Right hindlimb (tissue), 1 donor: Measurements from ENCODE around the gene AGAP3.

Experiments
- DNase-seq: peaks from one replicate; pipeline ENCODE4 v3.0.0-alpha.2; 2018

The AGAP3 gene

DNA sequence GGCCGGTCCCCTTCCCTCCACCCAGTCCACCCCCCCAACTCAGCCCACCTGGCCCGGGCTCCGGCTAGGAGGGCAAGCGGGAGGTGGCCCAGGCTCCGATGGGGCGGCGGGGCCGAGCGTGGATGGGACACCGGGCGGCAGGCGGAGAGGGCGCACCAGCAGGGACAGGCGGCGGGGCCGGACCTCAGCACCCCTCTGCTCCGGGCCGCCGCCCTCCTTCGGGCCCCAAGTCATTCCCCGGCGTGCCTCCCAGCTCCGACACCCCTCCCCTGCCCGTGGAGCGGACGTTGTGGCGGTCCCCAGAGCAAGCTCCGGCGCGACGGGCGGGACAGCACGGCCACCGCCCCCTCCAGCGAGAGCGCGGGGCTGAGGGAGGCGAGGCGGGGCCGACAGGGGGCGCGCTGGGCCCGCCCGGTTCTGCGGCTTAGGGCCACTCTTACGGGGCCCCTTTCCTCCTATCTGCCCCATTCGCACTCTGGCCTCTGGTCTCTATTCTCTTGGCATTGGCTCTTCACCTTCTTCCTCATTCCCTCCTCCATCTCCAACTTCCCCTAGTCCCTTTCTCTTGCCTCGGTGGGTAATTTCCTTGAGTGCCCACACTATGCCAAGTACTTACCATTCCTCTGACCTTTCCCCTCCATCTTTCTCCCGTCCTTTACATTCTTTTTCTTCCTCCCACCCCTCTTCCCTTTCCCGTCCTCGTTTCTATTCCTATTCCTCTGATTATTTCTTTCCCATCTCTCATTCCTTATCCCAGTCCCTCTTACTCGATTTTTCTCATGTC is 81.9 kb downstream of the AGAP3 start:
- peak; percentile 48 for DNase-seq

DNA sequence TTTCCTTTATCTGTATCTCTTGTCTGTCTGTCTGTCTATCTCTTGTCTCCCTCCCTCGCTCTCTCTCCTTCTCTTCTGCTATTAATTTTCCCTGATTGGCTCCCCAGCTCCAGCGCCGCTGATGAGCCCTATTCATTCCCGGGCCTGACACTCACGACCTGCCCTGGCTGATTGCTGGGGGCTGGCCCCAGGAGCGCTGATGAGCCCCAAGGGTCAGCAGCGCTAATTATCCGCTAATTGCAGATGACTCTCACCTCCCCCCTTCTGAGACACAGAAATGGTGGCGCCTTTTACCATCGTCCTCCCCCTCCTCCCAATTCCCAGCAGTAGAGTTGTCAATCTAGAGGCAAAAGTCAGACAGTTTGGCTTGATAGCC is 82.5 kb downstream of the AGAP3 start:
- no peak for DNase-seq

DNA sequence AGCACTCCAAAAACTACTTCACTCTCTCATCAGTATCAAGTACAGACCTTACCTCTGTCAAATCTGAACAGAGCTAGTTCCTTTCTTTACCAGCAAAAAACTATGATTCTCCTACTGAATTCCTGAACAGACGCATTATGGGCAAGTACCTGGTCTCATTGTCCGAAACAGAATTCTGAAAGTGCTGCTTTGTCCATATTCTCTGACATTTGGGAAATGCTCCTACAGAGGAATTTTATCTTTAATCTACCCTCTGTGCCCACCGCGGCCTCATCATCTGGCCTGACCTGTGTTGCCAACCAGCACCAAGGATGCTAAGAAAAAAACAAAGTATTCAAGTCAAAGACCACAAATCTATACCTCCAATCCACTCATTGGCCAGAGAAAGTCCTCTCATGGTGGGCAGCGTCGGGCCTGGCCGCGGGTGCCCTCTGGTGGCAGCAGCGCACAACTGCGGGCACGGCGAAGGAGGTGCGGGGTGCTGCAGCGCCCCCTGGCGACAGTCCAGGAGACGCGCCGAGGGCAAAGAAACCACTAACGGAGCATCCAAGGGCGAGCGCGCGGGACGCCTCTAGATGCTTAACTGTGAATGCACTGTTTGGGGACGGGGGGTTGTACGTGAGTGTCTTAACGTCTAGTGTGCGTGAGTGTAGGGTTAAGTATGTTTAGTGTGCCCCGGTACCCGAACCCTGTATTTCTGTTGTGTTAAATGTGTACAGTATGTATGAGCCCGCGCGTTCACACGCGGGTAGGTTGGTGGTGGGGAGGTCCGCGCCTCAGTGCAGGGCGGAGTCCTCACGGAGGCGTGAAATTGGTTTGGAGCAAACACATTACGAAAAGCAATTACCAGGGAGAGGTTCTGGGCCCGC is 86.2 kb downstream of the AGAP3 start:
- DNase-seq: peak; percentile 85

DNA sequence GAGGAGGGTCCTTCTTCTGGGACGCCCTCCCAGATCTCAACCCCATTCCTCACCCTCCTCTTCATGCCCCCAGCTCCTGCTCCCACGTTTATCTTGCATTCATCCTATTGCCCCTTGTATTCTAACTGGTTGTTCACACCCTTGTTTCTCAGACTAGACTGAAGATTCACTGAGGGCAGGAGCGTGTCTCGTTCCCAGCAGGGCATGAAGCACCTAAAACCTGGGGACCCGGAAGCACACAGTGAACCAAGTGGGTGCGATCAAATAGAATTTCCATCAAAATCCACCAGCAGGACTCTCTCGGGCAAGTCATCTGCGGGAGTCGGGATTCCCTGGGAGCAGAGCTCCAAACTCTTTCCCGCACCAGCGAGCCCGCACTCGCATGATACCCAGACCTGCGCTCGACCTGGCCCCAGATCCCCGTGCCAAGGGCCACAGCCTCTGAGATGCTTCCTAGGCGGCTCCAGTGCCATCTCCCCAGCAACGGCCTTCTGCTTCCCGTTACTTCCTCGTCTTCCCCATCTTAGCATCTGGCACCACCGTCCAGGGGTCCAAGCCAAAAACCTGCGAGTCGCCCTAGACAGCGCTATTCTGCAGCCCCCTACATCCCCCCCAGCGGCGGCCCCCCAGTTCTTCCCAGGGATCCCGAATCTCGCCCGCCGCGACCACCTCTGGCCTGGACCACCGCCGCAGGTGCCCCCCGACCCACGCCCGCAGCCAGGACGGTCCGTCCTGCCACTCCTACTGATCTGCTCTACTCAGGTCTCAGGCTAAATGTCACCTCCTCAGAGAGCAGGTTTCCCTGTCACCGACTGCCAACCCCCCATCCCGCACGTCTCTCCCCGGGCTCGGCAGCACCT is 87.3 kb downstream of the AGAP3 start:
- no peak for DNase-seq

DNA sequence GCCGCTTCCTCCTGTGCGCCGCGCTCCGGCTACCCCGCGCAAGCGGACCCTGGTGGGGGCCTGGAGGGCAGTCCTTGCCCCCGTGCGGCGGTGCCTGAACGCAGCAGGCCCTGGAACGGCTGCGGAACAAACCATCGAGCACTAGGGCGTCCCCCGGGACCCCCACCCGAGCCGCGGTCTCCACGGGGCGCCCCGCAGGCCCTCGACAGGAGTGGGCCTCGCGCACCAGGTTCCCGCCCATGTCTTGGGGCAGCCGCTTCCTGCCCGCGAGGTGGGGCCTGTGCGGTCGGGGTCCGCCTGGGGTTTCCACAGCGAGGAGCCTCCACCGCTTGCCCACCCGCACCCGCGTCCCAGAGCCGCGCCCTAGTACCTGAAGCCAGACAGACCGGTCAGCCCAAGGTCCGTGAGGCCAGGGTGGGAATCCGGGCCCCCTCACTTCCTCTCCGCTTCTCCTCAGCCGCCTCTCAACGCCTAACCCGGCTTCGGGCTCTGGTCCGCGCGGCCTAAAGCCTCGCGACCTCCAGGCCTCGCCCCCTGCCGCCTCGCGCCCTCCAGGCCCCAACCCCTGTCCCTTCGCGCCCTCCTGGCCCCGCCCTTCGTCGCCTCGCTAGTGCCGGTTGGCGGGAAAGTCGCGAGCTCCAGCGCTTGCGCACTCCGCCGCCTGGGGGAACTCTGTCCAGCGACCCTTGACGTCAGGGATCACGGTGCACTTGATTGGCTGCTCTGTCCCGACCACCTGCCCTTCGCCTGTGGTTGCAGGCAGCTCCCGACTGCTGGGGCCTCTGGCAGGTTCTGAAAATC is 88.2 kb downstream of the AGAP3 start:
- DNase-seq: peak; percentile 47

DNA sequence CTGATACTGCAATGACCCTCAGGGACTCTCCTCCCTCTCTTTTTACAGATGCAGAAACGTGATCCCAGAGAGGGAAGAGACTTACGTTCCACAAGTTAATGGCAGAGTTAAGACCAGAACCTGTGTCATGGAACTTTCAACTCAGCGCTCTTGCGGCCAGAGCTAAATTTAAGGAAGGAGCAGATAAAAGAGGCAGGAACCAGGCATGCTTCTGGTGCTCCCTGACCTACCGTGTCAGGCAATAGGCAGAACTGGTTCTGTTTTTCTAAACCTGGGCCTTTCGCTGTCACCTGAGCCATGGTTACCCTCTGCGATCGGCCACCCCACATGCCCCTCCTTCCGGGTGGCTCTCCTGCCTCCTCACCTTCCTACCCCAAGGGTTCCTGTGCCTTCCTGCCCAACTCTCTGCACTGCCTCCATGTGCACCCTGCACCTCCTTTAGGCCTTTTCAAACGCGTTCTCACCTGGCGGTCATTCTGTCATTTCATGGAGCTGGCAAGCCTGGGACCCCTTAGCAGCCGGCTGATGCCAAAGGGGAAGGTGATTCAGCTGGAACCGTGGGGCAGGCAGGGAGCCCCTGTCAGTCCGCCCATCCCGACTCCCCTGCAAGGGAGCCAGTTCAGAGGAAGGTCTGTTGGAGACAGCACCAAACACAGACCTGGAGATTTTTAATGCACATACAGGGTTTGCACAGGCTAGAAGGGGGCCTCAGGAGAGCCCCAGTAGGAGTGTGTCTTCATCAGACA is 88.9 kb downstream of the AGAP3 start:
- DNase-seq: no peak

DNA sequence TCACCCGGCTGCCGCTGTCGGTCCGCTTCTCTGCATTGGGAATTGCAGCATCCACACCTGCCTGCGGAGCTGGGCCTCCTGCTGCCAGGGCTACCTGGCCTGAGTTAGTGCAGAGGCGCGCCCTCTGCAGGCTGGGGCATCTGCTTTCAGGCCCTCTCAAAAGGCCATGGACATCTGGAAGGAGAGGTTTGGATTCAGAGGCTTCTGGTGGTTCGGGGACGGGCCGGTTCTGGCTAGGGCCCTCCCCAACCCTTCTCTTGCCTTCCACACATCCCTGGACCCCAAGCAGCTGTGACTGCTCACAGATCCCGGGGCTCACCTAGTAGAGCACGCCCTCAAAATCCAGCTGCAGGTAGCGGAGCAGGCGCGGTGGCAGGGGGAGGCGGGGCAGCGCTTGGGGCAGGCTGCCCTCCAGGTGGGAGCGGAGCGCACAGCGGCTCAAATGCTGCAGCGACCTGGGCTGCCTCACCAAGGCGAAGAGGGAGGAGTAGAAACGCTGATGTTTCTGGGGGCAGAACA is 89.6 kb downstream of the AGAP3 start:
- no peak for DNase-seq

DNA sequence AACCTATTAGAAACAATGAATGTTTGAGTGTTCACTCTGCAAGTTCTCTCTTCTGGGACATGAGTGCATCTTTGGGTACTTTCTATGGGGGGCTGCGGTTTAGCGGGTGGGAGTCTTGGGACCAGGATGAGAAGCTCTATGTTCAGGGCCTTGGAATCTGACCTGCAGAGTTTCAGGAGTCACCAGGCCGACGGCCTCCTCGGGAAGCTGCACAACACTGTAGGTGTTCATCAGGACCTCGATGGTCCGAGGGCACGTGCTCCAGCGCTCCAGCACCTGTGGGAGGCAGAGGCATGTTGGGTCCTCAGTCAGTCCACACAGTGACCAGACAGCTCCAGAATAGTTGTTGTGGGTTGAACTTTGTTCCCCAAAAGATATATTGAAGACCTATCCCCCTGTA is 90.1 kb downstream of the AGAP3 start:
- DNase-seq: no peak

DNA sequence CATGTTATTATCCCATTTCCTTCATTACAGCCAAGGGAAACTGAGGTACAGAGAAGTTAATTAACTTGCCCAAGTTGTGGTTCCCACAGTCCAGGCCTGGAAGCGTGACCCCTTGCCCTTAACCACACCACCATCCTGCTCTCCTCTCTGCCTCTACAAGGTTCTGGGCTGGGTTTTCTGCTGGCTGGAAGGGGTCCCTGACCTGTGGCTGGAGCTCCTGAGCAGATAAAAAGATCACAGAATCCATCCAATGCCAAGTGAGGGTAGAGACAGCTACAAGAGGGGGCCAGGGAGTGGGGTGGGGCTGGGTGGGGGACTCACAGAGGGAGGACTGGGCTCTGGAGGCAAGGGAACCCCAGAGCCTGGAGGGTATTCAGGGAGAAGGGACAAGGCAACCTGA is 91.0 kb downstream of the AGAP3 start:
- no peak for DNase-seq

DNA sequence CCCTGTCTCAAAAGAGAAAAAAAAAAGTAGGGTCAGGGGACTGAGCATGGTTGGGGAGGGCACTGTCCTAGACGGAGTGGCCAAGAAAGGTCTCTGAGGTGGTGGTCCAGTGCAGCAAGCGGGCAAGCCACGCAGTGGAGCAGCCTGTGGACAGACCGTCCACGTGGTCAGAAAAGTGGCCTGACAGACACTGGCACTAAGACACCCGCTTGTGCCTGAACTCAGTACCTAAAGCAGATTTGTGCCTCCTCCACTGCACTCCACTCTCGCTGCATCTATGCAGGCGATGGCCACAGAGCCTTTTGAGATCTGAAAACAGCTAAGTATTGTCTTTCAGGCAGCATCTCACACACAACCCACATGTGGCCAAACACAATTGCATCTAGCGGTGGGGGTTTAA is 92.0 kb downstream of the AGAP3 start:
- no peak for DNase-seq

DNA sequence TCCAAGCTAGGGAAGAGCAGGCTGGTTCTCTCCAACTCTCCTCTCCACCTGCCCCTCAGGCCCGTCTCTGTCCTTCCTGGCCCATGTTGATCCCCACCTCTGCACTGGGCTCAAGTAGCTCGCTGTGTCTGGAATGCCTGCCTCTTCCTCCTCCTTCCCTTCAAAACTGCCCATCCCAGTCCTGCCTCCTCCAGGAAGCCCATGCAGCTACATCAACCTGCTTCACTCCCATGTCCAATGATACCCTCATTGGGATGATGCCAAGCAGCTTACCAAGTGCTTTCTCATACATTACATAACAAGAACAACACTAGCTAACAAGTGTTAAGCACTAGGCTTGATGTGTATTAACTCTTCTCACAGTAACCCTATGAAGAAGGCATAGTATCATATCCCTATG is 92.6 kb downstream of the AGAP3 start:
- DNase-seq: no peak

DNA sequence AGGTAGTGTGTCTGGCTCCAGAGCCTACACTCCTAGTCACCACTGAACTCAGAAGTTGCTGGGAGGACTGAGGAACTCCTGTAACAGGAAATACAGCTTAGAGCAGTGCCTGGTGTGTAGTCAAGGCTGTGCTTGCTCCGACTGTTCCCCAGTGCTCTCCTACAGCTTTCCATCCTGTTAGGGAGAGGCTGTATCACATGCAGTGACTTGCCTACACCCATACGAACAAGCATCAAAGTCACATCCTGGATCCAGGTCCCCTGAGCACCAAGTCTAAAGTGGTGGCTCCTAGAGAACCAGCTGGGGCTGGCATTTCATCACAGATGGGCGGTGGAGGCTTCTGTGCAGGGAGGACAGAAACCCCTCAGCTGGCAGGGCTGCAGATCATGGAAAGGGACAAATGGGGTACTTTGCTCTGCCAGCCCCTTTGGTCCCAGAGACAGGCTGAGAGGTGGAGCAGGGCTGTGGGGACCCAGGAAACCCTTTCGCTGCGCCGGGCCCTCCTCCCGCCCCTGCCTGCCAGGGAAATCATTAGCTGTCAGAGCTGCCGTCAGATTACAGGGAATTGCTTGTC is 93.1 kb downstream of the AGAP3 start:
- DNase-seq: no peak

DNA sequence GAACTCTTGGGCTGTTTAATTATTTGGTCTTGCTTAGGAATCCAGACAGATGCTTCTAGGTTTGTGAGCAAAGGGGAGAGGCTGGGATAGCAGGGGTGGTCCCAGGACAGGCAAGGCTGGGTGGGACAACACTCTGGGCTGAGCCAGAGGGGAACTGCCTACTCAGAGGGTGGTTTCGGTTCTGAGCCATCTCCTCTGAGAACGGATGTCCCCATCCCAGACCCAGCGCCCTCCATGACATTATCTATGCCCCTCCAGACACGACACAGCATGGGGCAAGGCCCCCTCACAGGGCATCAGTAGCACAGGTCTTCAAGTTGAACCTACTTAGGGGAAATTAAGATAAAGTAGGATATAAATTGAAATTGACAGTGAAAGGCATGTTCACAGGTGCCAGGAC is 93.7 kb downstream of the AGAP3 start:
- no peak for DNase-seq

DNA sequence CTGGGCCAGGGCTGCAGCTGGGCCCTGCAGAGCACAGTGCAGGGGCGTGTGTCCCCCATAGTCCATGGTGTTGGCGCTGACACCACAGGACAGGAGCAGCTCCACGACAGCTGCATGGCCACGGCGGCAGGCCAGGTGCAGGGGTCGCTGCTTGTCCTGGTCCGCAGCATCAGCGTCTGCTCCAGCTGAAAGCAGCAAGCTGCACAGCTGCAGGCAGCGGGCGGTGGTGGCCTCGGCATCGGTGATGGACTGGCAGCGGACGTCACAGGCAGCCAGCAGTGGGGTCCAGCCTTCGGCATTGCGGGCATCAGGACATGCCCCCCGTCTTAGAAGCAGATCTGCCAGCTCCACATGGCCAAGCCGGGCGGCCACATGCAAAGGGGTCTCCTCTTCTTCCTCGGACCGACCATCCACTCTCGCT is 94.7 kb downstream of the AGAP3 start:
- DNase-seq: peak; percentile 66

DNA sequence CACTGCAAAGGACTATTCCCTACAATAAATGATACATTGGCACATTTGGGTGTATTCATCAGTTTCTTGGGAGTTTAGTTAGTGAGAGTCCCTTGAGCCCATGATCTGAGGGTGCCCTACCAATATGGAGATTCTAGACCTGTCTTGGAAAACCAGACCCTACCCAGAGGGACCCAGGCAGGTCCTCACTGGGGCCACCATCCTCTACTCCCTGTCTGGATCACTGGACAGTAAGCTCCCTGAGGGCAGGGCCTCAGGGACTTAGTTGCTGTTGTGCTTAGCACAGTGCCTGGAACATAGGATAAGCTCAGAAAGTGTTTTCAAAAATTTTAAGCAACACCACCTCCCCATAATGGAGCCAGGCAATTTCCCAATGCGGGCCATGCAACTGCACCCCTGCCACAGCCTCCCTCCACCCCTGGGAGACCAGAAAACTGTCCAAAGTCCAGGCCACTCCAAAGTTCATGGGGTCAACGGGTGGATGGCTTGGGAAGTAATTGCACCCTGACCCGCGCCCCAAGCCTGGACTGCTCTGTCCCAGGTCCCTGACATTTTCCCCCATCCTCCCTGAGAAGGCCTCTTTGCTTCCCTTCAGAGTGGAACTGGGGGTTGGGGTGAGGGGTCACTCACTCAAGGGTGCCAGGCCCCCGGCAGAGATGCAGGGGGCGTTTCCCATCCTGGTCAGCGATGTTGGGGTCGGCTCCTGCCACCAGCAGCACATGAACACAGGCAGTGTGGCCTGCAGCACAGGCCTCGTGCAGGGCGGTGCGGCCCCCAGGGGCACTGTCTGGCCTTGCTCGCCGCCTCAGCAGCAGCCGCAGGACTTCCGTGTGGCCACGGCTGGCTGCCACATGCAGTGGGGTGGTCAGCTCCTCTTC is 99.7 kb downstream of the AGAP3 start:
- DNase-seq: no peak

DNA sequence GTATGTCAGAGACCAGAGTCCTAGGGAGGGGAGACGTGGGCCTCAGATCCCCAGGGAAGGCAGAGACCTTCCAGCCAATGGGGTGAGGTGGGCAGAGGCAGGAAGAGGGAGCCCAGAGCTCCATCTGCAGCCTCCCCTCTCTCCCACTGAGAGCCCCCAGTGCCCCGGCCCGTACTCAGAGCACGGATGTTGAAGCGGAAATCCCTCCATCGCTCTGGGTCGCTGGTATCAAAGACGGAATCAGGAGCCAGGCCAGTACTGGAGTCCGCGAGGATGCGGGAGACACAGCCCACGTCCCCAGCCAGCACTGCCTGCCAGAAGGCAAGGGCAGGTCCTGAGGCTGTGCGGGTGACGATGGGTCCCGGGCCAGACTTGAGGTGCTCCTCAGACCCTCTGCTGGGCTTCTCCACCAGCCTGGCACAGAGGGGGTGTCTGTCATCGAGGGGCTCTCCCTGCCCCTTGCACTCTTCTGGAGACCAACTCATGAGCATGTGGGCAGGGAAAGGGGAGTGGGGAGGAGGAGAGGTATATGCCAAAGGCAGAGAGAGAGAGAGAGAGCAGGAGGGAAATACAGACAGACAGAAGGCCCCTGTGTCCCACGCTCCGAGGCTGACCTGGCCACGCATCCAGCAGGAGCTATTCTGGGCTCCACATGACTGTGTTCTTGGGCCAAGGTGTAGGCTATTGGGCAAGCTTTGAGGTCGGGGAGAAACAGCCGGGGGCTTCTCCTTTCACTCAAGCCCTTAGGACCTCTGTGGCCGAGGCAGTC is 100.5 kb downstream of the AGAP3 start, which contains the start of gene ASB10:
TSS of gene ASB10 (minus strand) at position 611 of the 769 bp plus-strand sequence. CDS start at position 491, 120 bp downstream.
- DNase-seq: no peak

DNA sequence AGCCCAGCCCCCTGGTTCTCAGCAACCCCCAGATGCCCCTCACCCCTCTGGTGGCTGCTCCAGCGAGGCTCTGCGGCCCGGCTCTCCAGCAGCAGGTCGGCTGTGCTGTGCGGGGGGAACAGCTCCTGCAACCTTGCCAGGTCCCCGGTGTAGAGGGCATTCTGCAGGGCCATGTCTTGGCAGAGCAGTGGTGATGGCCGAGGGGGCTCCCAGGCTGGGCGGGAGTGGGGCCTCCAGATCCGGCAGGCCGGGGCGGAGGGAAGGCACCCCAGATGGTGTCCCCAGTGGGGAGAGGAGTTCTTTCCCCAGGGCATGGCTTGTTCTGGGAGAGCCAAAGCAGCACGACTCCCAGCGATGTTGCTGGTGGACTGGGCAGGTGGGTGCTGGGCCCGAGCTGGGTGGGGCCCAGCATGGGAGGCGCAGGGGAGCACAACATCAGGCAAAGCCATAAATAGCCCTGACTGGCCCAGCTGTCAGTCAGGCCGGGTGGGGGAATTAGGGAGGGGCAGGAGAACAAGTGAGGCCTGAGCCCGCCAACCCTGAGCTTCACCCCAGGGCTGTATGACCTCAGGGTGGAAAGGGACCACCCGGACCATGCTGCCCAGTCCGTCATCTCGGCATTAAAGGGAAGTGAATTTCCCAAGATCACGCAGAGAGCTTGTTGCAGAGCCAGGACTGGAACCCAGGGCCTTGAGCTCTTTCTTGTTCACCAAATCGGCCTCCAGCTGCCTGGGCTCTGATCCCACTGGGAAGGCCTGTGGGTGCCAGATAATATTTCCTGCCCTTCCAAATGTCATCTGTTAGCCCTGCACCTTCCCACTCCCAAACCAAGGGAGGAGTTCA is 101.4 kb downstream of the AGAP3 start:
- no peak for DNase-seq

DNA sequence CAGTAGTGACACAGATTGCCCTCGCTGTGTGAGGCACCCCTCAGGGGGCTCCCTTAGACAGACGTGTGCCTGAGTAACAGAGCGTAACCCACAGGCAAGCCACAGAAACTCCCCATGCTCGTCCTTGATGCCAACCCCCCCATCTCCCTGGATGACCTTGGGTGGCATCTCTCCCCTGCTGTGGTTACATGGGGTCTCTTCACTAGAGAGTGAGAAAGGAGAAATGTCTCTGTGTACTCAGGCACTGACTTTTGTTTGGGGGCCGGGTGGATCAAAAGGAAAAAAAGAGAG is 101.9 kb downstream of the AGAP3 start:
- DNase-seq: no peak
